T-helper 2 cell treated with Interferon-gamma antibody and Interleukin-4, amounts not matched to agents 100 ng/mL and 5 ng/mL, for 36 hours (primary cell): ENCODE measurements around the gene TBC1D22B. TPM values are rescaled to one million over a fixed set of nuclear protein-coding genes. Genes with fewer than 3 reads are reported as not detected.
"Not testable (repeated sequence)": the region's sequence is repeated elsewhere in the genome, so short reads cannot be mapped to it uniquely, and the experiment has no call there.

Source experiments
- intact Hi-C: fragments of 100-400 bp; cut with micrococcal nuclease; formaldehyde crosslinking; loops from one replicate; pipeline ENCODE4 v1.15.1; 2023
- total RNA-seq: library from RNA; stranded (reverse); gene quantifications from 2 replicates; pipeline ENCODE4 v1.2.3, GENCODE V29; 2022

The TBC1D22B gene
- total RNA-seq, 1 donor from 2014 or later, result 16.5 TPM

DNA sequence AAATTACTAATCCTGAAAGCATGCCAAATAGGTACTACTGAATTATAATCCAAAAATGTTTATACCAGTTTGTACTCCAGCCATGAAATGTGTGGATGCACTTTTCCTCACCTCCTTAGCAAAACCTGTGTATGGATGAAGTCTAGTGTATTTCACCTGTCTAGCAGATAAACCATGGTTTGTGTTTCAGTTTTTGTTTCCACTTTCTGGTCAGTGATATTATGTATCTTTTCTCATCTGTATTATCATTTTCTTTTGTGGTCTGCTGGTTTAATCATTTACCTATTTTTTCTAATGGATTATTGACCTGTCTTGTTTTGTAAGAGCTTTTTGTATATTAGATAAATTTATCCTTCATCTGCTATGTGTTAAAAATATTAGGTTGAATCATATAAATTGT lies 41.4 kb downstream of the TBC1D22B start:
- intact Hi-C loops, result no loop called here

DNA sequence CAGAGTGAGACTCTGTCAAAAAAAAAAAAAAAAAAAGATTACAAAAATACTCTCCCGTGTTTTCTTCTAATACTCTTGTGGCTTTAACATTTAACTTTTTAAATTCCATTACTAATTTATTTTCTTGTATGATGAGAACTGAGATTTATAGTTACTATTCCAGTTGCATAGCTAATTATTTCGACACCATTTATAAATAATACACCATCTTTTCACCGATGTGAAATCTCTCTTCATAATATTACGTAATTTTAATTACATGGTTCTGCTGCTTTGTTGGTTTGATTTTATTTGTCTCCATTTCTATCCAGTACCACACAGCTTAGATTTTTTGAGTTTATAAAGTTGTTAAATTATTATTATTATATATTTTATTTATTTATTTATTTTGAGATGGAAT lies 42.4 kb downstream of the TBC1D22B start:
- intact Hi-C loops, result no loop called here

DNA sequence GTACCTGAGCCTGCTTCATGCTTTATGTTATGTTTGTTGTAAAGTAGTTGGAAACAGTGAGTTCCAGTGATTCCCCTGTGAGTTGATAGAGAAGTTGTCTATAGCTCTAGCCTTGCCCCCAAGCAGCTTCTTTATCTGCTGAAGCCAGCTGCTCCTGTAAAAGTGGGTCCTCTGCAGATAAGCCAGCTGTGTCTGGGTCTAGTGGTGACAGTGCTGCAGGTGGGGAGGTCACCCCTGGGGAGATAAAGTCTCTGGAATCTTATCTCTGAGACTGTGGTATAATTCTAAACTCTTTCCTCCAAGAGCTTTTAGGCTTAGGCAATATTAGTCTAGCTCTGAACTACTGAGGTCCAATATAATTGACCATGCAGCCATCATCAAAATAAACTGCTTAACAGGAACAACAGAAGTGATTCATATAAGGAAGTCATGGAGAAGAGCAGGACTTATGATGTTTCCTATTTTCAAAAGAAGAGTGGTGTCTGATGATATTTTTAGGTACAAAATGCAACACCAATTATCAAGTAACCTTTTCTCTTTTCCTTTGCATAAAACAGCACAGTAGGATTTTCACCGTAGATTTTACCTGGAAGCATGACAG lies 44.6 kb downstream of the TBC1D22B start:
- intact Hi-C loops, result no loop called here

DNA sequence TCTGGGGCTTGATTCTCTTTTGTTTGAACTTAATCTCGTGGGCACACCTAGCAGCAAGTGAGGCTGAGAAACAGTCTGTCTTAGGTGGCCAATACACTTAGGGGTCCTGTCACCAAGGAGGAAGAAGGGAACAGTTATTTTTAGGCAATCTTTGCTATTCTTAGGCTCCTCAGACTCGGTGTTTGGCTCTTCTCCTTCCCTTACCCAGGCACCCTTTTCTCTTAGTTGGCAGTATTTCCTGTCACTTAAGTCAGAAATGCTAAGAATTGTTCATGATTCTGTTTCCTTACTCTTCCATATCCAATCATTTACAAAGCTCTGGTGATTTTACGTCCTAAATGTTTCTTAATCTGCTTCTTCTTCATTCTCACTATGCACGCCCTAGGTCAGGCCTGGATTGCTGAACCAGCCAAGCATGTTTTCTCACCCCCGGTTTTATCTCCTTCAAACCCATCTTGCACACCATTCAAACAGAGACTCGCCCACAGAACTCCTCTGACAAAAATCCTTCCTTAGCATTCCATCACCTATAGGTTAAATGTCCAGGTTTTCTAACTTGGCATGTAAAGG lies 45.6 kb downstream of the TBC1D22B start:
- intact Hi-C loops, result no loop called here

DNA sequence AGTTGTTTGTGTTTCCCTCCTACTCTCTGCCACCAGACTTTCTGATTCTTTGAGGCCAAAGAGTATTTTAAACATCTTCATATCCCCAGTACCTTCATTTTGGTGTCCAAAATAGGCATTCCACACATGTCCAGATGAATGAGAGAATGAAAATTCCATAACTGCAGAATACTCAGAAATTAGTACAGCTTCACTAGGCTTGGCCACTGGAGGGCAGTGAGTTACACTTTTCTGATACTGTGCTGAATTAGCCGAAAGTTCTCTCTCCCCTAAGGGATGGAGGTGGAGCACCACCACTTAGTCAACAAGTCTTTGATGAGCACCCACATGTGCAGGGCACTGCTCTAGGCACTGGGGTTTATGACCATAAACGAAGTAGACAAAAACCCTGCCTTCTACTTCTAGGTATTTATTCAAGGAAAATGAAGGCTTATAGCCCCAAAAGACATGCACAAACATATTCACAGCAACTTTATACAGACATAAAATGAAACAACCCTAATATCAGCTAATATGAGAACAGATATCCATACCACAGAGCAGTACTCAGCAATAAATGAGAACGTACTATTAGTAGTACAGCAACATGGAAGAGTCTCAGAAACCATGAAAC lies 46.4 kb downstream of the TBC1D22B start:
- intact Hi-C loops, result no loop called here

DNA sequence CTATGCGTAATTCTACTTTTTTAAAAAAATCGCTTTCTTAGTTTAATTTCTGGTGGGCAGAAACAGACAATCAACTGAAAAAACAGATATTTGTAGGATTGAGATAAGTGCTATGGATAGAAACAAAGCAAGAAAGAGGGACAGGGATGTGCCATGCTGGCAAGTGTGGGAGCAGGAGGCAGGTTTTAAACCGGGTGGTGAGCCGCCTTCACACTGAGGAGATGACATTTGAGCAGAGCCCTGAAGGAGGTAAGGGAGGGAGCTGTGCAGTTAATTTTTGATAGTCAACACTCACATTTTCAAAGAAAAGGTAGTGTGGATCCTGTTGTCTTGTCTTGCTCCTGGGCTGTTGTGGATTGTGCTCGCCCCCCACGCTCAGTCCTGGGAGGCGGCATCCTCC lies 47.2 kb downstream of the TBC1D22B start:
- intact Hi-C loops, result no loop called here

DNA sequence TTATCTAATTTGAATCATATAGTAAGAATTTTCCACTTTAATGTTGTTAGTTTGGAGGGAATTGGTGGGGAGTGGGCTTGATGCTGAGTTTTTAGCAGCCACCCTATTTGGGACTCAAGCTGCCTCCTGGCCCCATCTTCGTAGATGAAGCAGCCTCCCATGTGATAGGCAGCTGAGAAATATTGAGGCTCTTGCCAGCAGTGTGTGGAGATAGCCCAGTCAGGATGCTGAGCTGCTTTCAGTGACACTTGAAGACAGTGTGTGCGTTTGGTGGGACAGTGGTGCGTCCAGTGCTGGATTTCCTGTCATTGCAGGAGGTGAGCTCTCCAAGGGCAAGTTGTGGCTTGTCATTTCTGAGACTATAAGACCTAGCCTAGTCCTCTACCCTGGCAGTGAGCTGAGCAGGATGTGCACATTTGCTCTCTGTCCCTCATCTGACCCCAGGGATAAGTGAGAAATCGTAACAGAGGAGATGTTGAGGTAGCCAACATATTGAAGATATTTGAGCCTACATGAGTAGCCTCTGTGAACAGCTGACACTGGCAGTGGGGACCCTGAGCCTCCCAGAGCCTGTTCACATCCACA lies 48.4 kb downstream of the TBC1D22B start:
- intact Hi-C loops, result no loop called here

DNA sequence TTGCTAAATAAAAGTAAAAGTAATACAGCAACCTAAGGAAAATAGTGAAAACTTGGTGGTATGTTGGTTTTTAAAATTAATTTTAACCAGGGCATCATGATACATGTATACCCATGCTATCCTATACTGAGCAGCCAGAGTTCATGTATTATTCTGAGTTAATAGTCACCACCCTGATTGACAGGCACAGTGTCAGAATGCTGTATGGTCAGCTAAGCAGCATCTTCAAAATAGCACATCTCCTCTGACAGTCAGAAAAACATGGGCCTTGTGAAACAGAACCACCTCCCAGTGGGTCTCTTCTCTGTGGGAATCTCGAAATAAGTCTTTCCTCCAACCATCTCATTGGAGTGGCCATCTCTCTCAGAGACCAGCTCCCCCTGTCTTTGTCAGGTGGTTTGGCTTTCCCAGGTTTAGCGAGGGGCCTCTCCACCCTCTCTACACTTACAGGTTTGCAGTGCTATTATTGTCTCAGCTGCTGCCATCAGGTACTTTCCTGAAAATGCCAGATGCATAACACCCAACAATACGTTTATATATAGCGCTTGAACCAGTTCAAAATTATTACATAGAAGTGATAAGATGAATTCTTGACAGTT lies 49.2 kb downstream of the TBC1D22B start:
- intact Hi-C loops, result no loop called here

DNA sequence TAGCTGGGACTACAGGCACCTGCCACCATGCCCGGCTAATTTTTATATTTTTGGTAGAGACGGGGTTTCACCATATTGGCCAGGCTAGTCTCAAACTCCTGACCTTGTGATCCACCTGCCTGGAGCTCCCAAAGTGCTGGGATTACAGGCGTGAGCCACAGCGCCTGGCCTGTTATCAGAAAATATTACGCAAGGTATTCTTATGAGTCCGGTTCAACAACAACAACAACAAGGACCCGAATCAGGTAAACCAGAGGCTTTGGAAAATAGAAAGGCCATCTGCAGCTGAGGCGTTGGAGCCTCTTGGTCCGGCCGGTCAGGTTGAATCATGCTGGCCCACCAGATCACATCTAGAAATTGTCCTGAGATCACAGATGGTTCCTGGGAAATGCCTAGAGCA lies 49.9 kb downstream of the TBC1D22B start:
- intact Hi-C loops, result not testable (repeated sequence)

DNA sequence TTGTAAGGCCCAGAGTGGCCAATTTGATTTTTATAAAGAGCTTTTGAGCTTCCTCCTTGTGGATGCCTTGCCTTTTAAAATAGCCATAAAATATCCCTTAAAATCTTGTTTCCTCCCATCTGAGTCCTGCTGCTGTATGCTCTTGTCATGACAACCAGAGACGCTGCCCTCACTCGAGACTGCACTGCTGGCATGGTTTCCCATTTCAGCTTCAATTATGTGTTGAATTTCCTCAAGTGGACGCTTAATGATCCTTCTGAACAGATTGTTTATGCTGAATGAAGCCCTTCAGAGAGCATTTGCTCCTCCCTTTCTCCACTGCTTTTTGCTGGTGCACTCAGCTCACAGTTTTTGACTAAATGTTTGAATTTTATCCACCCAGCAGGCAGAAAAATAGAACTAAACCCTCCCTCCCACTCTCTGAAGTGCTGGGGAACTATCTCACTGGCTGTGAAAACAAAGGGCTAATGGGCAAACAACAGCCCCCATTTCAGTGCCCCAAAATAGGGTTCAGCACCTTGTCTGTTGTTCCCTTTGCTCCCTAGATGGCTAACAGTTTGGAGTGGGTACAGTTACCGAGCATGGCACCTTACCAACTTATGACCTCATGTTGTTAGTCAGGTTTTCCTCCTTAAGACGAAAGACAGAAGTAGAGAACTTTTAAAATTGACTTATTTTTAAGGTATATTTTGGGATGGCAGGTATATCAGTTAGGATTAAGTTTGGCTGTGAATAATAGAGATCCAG lies 50.7 kb downstream of the TBC1D22B start:
- intact Hi-C loops, result no loop called here

DNA sequence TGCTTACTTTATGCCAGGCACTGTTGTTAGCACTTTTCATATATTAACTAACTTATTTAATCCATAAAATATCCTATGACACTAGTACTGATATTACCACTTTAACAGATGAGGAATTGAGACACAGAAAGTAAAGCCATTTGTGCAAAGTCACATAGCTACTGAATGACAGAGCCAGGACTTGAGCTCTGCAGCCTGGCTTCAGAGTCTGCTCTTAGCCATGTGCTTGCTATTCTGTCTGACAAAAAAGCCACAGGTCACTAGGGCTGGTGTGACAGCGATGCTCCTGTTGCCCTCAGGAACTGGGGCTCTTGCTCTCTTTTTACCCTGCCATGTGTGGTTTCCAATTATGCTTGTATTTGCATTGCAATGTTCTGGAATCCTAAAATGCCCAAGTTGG lies 51.5 kb downstream of the TBC1D22B start:
- intact Hi-C loops, result no loop called here

DNA sequence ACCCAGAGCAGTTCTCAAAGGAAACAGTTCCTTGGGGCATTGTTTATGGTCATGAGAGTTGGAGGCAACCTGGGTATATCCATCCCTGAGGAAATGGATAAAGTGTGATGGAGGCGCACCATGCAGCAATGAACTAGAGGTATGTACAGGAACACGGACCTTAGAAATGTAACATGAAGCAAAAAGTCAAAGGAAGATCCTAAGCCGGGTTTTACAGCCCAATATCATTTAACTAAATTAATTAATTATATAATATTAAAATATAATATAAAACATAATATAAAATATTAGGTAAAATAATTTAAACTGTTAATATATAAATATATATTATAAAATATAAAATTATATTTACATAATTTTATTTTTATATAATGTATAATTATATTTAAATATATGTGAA lies 52.1 kb downstream of the TBC1D22B start:
- intact Hi-C loops, result no loop called here

DNA sequence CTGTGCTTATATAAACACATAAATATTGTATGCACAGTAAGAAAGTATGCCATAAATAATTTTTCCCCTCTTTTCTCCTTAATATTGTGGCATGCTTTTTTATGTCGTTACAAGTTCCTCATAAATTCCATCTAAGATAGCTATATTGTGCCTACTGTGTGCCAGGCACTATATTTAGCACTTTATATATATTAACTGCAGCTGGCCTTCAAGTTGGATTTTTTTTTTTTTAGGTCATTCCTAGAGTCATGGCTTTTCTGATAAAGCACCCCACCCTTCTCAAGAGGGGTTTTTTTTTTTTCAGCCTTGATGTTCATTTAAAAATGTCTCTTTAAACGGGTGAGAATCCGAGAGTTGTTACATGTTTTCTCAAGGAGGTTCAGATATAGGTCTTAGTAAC lies 53.4 kb downstream of the TBC1D22B start:
- intact Hi-C loops, result no loop called here

DNA sequence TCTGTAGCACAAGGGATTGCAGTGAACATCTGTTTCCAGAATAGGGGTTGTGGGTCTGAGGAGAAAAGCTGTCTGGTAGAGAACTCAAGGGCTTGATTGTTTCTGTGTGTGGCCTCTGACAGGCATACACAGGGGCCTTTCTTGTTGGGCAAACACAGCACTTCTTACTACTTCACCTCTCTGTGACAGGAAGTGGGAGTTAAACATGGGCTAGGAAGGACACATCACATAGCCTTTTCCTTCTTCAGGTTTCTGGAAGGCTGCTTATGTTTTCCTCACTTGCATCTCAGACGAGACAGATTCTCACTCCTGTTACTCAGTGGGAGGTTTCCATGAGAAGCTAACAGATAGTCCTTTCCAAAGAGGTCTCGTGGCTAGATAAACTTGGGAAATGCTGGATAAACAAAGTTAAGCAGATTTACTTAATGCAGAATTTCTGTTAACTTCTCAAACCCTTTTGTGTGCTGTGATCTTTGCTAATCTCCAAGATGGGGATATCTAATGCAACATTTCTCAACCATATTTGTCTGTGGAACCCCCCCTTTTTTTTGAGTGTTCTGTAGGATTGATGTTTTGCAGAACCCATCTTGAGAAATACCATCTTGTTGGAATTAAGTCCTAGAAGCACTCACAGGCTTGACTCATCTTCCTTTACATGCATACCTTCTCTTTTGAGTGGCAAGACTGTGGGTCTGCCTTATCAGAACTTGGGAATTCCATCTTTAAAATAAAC lies 54.3 kb downstream of the TBC1D22B start:
- intact Hi-C loops, result no loop called here

DNA sequence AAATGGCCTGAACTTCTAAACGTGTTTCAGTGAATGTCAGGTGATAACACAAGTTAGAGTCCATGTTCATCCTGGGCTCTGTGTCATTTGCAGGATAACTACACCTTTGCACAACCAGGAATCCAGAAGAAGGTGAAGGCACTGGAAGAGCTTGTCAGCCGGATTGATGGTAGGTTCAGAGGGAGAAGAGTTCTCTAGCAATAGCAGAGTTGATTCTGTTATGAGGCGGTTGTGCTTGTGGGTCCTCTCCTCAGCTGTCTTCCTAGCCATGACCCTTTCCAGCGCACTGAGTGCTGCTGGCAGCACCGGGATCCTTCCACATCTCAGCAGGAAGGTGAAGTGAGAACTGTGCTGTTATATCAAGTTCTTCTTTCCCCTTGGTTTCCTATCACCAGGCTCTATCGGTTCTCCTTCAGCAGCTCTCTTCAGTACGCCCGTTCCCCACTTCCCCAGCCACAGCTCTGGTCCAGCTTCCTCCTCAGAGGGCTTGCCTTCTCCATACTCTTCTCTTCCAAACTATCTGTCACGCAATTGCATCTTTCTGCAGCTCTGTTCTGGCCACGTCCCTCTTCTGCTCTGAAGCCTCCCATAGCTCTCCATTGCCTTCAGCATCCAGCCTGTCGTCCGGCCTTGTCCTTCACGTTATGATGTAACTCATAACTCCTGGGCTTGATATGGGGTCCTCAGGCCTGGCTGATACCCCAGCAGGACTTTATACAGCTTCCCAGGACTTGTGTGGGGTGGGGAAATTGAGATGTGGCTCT lies 56.3 kb downstream of the TBC1D22B start:
- intact Hi-C loops, result no loop called here

DNA sequence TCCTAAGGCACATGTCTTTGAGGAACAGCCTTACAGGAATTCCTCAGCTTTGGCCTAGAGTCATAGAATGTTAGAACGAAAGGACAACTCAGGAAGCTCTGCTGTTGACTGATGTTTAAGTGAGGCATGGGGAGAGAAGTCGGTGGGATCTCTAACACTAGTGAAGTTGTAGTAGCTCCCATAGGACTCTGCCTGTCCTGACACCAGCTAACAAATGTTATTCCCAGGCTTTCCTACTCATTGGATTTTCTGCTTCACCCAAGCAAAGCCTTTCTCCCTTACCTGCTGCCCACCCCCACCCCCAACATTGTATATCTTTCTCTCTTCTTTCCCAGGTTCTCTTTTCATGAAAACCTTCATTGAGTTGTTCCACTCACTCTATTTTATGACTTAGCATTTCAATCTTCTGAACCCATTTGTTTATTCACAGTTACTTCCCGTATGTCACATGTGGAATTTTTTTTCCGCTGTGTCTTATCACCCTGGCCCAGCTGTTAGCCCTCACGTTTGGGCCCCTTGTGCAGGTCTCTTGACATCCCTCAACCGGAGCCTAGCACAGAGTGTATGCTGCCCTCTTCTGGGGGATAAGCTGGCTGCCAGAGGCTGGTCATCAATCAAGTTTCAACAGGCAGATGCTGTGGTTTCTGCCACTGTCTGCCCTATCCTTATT lies 57.0 kb downstream of the TBC1D22B start:
- intact Hi-C loops, result loop anchor here (1.0 kb wide), 1 partner anchor 296 kb away; no protein-coding TSS in a partner anchor

DNA sequence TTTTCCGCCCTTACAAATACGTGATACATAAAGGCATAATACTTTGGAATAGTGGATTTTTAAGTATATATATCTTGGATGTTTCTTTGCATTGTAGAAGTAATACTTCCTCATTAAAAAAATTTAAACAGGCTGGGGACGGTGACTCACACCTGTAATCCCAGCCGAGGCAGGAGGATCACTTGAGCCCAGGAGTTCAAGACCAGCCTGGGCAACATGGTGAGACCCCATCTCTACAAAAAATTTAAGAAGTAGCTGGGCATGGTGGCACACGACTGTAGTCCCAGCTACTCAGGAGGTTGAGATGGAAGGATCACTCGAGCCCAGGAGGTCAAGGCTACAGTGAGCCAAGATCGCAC lies 57.6 kb downstream of the TBC1D22B start:
- intact Hi-C loops, result loop anchor here (1.0 kb wide), 1 partner anchor 297 kb away; no protein-coding TSS in a partner anchor

DNA sequence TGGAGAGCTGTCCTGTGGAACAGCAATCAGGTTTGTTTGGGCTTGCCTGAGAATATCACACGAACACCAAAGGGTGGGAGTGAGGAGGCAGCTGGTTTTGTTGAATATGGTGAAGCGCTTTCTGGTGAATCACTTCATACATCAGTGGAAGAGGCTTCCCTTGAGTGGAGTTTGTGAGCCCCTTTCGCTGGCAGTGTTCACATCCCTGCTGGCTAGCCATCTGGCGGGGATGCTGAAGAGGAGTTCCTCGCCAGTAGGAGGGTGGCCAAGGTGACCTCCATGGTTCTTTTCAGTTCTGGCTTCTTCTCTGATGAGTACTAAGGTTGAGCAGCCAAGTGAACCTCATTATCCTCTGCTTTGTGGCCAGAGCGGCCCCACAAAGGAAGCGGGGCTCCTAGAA lies 58.5 kb downstream of the TBC1D22B start:
- intact Hi-C loops, result no loop called here

DNA sequence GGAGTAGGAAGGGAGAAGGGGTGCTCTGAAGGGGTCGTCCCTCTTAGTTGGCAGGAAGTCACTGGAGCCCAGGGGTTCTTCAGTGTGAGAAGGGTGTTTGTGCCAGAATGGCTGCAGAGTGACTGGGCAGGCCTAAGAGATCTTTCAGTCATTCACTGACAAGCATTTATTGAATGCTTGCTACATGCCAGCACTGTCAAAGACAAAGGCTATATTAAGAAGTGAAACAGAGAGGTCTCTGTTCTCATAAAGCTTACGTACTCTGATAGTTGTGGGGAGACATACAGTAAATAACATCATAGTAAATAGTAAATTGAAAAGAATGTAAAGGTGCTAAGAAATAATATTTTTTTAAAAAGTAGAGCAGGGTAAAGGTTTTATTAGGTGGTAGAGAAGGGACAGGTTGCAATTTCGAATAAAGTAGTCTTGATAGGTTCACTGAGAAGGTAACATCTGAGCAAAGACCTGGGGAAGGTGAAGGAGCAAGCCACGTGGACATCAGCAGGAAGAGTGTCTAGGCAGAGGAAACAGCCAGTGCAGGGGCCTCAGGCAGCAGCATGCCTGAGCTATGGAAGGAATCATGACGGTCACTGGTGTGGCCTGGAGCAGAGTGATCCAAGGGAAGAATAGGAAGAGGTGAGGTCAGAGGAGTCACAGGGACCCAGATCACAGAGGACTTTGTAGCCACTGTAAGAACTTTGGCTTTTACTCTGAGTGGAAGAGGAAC lies 59.9 kb downstream of the TBC1D22B start:
- intact Hi-C loops, result no loop called here
